ENCODE results near the gene PSMB5.

The PSMB5 gene

GRCh38 chr14:23058654-23059504 is 24.2 kb upstream of the PSMB5 start:
- no peak for DNase-seq

GRCh38 chr14:23057757-23058653 is 23.3 kb upstream of the PSMB5 start:
- no peak for DNase-seq

- no peak for DNase-seq
These were observed 22.5 kb upstream of the PSMB5 start, which contains the start of gene CDH24 for GRCh38 chr14:23056956-23057756. Gene CDH24 (minus strand): TSS chr14:23057520. CDS start chr14:23055733, 1,787 bp downstream.

- no peak for DNase-seq
These were observed 21.6 kb upstream of the PSMB5 start for GRCh38 chr14:23056145-23056955.

GRCh38 chr14:23055621-23056144 is 21.0 kb upstream of the PSMB5 start:
- no peak for DNase-seq

- no peak for DNase-seq
These were observed 20.4 kb upstream of the PSMB5 start for GRCh38 chr14:23055147-23055550.

- DNase-seq: no peak
These were observed 19.5 kb upstream of the PSMB5 start for GRCh38 chr14:23054000-23054811.

GRCh38 chr14:23053426-23053825 is 18.7 kb upstream of the PSMB5 start:
- DNase-seq: no peak

- no peak for DNase-seq
These were observed 18.0 kb upstream of the PSMB5 start for GRCh38 chr14:23052671-23053070.

GRCh38 chr14:23052182-23052623 is 17.5 kb upstream of the PSMB5 start:
- no peak for DNase-seq

- no peak for DNase-seq
These were observed 16.7 kb upstream of the PSMB5 start for GRCh38 chr14:23051141-23052057.

- DNase-seq: no peak
These were observed 14.3 kb upstream of the PSMB5 start for GRCh38 chr14:23049011-23049410.

- no peak for DNase-seq
These were observed 13.3 kb upstream of the PSMB5 start for GRCh38 chr14:23047751-23048693.

GRCh38 chr14:23047034-23047634 is 12.4 kb upstream of the PSMB5 start:
- DNase-seq: no peak

- no peak for DNase-seq
These were observed 11.0 kb upstream of the PSMB5 start for GRCh38 chr14:23045419-23046357.

- no peak for DNase-seq
These were observed 10.1 kb upstream of the PSMB5 start for GRCh38 chr14:23044840-23045239.

- DNase-seq: no peak
These were observed 9.1 kb upstream of the PSMB5 start for GRCh38 chr14:23043754-23044153.
